Activated CD8-positive, alpha-beta memory T cell treated with anti-CD3 and anti-CD28 coated beads, Interleukin-2, amount 50 U/mL, for 24 hours (primary cell): ENCODE measurements around the gene DNAH8.
"Not testable (repeated sequence)": the region's sequence is repeated elsewhere in the genome, so short reads cannot be mapped to it uniquely, and the experiment has no call there.

Source experiments
- DNase-seq: peaks from one replicate; pipeline ENCODE4 v3.0.0-alpha.2; 2020; ENCODE audit errors: extremely low read depth

The DNAH8 gene

DNA sequence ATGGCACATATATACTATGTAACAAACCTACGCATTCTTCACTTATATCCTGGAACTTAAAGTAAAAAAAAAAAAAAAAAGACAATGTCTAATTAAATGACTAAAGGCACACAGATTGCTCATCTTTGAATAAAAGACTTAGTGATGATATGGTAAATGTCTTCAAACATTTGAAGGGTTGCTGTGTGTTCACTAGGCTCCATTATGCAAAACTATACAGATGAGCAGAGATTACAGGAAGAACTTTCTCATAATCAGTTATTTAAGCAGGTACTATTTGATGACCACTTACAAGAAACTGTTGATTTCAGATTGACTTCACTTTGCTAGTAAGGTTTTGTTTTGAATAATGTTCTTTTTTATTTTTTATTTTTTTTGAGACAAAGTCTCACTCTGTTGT is 34.4 kb downstream of the DNAH8 start:
- no peak for DNase-seq

DNA sequence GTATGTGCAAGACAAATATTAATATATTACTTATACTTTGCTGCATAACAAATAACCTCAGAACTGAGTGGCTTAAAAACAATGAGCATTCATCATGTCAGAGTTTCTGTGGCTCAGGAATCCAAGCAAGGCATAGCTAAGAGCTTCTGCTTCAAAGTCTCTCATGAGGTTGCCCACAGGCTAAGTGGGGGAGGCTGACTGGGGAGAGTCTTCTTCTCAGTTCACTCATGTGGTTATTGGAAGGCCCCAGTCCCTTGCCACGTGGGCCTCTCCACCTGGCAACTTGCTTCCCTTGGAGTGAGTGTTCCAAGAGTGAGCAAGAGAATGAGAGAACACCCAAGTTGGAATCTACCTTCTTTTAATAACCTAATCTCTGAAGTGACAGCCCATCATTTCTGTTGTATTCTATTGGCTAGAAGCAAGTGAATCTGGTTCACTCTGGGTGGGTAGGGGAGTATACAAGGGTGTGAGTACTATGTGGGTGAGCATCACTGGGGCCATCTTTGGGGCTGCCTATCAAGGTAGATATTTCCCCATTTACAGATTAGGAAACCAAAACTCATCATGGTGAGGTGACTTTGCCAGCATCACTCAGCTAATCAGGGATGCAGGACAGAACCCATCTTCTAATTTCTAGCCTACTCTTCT is 36.0 kb downstream of the DNAH8 start:
- peak; percentile 8 for DNase-seq

DNA sequence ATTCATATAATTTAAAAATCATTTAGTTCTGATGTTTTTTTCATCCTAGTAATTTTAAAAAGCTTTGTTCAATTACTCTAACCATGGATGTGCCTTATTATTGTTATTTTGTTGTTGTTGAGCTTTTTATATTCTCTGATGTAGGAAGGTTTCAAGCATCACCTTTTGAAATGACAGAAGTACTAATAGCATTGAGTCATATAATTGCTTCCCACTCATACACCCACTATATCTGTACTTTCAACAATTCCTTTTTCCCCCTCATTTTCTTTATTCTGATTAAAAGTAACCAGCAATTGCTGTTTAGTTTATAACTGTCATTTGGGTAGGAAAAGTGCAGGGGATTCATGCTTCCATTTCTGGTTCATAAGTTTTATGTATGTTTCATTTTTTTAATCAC is 38.6 kb downstream of the DNAH8 start:
- no peak for DNase-seq

DNA sequence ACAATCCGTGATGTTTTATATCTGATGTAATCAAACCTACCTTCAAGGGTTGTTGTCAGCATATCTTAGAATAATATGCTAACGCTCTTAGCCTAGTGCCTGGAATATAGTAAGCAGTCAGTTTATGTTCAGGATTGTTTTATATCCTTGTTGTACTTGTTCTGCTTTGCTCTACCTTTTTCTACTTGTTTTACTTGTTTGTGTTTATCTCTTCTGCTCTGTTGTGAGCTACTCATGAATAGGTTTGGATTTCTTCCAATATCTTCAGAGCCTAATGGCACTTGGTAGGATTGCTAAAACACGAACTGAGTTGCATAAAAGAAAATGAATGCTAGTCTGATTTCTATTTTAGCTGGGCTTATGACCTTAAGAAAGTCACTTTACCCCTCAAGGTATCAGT is 40.1 kb downstream of the DNAH8 start:
- DNase-seq = no peak

DNA sequence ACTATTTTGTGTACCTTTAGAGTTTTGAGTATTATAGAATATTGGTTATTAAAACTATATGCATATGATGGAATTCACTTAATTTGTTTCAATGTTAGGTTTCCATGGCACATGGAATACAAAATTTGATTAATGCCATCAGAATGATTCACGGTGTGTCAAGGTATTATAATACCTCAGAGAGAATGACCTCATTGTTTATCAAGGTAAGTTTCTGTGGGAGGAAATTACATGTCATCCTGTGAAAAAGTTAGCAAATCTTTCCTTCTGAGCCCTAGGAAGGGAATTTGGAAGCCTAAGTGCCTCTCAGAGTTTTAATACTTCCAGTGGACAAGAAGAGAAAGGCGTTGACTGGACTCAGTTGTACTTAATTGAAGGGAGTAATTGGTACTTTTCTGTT is 40.8 kb downstream of the DNAH8 start:
- no peak for DNase-seq

DNA sequence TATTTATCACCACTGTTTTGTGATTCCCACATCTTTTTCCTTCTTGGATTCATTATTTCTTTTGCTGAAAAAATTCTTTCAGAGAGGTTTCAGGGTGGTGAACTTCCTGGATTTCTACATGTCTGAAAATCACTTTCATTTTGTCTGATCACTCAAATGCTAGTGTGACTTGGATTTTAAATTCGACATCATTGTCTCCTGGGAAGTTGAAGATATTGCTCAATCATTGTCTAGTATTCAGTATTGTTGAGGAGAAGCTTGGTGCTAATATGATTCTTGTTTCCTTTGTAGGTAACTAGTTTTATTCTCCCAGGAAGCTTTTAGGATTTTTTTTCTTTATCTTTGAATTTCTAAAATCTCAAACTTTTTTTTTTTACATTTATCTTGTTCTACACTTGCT is 45.0 kb downstream of the DNAH8 start:
- DNase-seq = no peak

DNA sequence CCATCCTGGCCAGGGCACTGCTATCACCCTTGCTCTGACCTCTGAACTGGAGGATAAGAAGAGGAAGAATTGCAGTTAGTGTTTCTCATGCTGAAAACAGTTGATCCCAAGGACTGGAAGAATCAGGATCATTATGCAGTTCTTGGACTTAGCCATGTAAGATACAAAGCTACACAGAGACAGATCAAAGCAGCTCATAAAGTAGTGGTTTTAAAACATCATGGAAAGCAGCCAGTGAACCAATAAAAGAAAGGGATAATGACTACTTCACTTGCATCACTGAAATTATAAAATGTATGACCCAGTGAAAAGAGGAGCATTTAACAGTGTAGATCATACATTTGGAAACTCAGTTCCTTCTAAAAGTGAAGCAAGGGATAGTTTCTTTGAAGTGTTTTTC is 47.7 kb downstream of the DNAH8 start:
- DNase-seq = no peak

DNA sequence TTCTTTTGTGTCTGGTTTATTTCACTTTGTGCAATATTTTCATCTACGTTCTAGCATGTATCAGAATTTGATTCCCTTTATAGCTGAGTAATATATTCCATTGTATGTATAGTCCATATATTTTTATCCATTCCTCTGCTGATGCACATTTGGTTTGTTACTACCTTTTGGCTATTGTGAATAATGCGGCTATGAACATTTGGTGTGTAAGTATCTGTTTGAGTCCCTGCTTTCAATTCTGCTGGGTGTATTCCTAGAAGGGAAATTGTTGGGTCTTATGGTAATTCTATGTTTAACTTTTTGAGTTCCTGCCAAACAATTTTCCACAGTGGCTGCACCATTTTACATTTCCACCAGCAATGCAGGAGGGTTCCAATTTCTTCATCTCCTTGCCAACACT is 52.4 kb downstream of the DNAH8 start:
- DNase-seq = no peak

DNA sequence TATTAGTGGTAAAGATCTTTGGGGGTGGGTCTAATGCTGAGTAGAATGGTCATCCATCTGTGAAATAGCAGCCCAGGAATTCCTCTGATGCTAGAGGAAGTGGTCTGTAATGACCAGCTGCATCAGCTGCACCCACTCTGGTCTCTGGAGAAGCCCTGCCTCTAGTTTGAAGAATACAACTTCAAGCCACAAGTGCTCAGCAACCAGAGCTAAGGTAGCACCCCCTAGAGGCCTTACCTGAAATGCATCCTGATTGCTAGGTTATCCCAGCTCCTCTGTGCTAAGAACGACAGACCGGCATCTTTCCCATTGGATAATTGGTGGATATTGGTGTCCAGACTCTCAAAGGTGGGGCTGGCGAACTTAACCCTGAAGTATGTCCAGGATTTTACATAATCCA is 58.2 kb downstream of the DNAH8 start:
- no peak for DNase-seq

DNA sequence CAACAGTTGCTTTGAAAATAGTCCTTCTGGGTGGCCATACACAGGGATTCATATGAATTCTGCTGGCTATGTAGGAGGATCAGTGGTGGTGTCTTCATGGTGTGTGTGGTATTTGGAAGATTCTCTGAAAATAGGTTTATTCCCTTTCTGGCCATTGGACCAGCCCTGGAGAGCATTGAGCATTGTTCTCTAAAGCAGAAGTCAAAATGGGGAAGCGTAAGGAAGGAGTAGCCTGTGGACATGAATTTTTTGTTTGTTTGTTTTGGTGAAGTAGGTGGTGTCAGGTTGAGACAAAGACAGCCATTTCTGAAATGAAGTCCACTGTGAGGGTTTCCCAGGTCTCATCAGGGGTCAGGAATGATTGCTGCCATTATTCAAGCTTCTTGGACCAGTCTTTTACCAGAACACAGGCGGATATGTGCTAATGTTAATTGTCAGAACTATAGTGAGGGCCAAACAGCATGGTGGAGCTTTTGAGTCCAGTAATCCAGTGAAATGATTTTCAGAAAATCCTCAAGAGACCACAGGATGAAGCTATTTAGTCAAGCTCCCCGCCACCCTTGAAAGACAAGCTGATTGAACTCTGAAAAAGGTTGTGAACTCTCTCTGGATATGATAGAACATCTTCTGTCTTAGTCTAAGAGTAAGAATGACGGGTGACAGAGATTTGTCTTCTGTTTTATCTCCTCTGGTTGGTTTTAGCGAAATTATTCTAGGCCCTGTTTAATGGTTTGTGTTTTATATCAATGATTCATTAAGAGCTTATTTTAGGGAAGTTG is 60.0 kb downstream of the DNAH8 start:
- no peak for DNase-seq

DNA sequence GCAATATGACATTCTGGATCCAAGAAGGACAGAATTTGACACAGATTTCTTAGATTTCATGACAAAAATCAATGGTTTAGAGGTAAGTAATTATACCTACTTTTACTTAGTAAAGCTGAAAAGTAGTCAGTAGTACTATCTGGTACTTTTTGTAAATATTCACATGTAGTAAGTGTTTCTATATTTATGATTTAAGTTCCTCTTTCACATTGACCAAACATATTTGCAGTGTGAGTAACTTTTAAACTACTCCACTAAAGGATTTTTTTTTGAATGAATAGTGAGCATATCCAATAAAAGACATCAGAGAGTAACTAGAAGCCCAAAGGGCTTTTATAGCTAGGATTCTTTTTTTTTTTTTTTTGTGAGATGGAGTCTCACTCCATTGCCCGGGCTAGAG is 60.8 kb downstream of the DNAH8 start:
- no peak for DNase-seq

DNA sequence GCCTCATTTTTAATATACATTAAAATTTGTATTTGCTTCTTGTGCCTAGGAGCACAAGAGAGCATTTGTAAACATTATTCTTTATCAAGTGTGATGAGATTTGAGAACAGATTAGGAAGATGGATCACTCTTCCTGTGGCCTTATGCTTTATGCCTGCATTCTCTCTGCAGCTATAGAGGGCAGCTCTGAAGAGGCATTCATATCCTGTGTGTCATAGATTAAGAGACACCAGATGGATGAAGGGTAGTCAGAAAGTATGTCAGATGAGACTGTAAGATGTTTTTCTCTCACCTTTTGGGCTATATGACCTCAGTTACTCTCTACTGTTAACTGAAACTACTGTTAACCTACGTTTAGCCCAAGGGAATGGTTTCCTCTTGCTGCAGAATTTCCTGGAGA is 61.4 kb downstream of the DNAH8 start:
- no peak for DNase-seq

DNA sequence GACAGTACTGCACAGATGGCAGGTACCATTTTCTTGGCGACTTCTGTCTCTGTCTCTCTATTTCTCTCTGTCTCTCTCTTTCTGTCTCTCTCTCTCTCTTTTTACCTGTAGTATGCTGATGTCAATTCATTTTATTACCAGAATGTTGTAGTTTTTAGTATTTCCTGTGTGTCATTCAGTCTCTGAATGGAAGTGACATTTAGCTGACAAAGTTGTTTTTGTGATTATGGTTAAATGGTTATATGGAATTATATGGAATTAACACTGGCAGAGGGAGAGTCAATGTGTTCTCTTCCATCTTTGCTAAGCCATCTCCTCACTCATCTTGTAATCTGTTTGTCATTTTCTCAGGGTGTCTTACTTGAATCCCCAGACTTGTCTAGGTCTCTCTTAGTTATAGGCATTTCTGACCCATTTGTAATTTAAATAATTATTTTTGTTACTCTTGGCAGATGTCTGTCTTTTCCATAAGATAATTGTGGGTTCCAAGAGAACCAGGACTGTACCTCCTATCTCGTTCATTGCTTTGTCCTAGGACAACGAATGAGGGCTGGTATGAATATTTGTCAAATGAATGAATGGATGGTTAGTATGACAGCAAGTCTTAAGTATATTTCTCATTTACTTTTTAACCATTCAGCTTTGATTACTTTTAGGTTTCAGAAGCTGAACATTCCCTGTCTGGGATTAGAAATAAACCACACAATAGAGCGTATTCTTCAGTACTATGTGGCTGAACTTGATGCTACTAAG is 64.4 kb downstream of the DNAH8 start:
- no peak for DNase-seq

DNA sequence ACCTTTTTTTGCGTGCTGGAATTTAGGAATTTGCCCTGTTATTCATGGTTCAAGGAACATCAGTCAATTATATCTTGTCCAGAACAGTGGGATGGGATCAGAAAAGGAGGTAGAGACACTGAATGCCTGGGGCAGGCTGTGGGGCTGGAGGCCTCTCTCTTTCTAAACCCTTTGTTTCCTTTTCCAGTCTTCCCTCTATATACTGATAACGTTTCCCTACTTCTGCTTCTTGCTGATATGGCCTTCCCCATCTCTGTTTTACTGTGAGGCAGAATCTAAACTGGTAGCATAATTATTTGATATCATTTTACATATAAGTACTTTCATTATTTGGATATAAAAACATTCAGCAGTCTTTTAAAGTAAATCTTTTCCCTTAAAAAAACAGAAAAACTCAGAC is 67.5 kb downstream of the DNAH8 start:
- DNase-seq = no peak

DNA sequence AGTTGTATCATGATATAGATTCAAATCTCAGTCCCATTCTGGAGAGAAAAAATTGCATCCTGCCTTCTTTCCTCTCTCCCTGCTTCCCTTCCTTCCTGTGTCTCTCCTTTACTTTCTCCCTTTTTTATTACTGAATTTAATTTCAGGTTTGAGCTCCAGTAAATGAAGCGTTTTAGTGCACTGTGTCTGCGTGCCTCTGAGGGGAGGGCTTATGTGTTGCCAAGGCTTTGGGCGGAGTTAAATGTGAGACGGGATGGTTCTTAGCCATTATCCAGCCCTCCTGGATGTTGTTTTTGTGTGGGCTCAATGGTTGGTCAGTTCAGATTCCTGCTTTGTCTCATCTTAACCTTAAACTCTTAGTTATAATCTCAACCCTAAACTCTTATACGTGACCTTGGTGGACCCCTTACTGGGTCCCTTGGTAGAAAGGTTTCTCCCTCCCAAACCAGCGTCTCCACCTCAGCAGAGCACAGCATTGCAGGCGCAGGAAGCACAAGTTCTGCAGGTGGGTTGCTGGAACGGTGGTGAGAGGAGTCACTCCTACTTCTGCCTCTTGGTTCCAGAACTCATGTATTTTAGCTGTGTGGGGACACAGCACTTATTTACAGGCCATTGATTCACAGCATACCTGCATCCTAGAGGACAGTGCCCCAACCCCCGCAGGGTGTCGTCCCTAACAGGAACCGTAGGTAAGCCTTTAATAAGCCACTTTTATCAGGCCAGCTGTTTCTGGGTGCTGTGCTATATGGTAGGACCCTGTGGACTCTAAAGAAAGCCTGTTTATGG is 68.5 kb downstream of the DNAH8 start:
- no peak for DNase-seq

DNA sequence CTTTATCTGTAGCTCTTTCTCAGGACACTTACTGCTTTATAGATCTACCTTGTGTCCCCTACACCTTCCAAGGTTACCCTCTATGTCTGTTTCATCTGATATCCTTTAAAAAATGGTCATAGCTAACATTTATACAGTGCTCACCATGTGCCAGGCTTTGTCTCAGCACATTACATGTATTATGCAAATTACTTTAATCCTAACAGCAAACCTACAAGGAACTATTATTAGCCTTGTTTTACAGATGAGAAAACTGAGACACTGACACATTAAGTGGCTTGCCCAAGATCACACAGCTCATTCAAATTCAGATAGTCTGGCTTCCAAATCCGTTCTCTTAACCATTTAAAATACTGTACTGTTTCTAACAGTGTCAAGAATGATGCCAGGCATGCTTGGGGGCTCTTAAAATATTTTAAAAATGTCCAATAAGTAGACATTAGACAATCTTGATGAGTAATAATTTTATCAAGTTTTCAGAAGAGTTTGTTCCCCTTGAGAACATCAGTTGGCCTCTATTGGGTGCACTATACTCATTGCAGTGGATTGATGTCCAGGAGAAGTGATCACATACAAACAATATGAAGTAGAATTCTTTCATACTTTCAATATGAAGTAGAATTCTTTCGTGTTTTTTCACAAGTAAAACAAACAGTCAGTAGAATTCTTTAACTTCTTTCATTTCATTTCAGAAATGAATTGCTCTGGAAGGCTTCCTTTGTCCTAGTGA is 69.6 kb downstream of the DNAH8 start:
- DNase-seq = no peak

DNA sequence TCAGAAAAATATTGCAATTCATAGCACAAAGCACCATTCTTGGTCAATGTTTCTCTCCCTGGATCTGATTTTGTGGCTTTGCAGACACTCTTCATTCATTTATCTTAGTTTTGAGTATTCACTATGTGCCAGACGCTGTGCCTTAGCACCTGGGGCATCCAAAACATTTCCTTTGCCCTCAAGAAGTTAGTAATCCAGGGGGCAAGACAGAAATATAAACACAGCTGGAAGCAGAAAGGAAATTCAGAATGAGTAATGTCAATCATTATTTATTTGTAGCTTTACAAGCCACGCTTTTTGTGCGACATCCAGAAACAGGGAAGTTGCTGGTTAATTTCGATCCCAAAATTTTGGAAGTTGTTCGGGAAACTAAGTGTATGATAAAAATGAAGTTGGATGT is 71.4 kb downstream of the DNAH8 start:
- no peak for DNase-seq

DNA sequence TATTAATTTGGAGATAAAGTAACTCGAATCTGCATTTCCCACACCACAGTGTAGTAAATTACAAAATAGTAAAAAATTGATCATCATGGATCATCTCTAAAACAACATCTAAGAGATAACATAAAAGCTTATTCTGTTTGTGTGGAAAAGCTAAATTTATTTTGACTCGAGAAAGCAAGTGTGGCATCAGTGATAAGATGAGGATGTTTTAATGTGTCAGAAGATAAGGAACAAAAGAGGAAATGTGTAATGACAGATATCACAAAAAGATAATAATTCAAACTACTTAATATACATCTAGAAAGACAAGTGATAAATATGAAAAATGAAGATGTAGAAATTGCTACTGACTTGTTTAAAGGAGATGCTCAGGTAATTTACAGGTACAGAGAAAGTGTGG is 74.1 kb downstream of the DNAH8 start:
- no peak for DNase-seq

DNA sequence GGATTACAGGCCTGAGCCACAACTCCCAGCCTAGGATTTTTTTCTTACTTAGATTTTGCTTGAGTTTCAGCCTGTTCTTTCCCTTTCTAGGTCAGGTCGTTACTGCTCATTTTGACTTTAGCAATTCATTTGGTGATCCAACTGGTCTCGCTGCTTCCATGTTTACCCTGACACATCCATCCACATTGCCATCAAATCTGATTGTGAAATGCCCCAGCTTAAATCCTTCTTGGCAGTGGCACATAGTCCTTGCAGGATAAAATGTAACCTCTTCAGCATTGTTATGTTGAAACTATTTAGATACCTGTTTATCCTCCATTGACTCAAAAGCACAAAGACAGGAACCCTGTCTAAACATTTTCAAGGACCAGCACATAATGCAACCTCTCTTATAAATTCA is 77.2 kb downstream of the DNAH8 start:
- no peak for DNase-seq

DNA sequence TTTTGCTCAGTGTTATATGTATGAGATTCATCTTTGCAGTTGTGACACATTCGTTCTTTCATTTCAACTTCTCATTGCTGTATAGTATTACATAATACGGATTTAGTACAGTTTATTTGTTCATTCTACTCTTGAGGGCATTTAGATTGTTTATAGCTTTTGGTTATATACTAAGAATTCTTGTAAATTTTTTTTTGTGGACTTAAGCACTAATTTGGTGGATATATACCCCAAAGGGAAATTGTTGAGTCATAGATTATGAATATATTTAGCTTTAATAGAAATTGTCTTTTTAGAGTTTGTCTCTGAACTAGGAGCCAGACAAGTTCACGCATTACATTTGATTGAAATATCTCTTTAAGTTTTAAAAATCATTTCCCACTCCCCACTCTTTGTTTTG is 79.6 kb downstream of the DNAH8 start:
- no peak for DNase-seq

DNA sequence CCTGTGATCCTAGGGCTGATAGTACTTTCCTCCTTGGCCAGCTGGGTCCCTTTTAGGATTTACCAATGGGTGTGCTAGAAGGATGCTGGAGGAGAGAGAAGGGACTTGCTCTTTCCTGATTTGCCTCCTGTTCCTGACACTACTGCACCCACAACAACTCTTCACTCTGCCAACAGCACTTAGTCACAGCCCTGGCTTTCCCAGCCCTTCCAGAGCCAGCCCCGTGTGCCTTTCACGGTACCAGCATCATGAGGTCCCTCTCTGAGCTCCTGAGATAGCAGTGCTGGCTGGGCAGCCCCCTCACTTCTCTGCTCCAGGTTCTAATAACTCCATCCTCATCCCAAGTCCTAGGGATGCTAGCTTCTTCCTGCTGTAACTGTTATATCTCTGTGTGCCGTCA is 80.9 kb downstream of the DNAH8 start:
- DNase-seq = no peak

DNA sequence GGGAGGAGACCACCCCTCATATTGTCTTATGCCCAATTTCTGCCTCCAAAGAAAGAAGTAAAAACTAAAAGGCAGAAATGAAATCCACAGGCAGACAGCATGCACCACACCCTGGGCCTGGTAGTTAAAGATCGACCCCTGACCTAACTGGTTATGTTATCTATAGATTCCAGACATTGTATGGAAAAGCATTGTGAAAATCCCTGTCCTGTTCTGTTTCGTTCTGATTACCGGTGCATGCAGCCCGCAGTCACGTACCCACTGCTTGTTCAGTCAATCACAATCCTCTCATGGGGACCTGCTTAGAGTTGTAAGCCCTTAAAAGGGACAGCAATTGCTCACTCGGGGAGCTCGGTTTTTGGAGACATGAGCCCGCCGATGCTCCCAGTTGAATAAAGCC is 81.3 kb downstream of the DNAH8 start:
- not testable (repeated sequence) for DNase-seq
